HG02610 (cell line): ENCODE measurements around the gene EGFL7.

Experiments used
- ATAC-seq: cut with Tn5 transposase; IDR thresholded peaks from one replicate; pipeline ENCODE4 v1.9.1; 2021; ENCODE audit warnings: mild to moderate bottlenecking, moderate library complexity; ENCODE audit not compliant: unreplicated experiment

The EGFL7 gene

GRCh38 chr9:136643596-136644342 is 18.9 kb upstream of the EGFL7 start:
- ATAC-seq = no peak

GRCh38 chr9:136644343-136644592 is 18.4 kb upstream of the EGFL7 start:
- ATAC-seq = no peak

GRCh38 chr9:136644593-136645351 is 17.9 kb upstream of the EGFL7 start:
- no peak for ATAC-seq

GRCh38 chr9:136645352-136645902 is 17.3 kb upstream of the EGFL7 start:
- no peak for ATAC-seq

- ATAC-seq = no peak
These were observed 16.6 kb upstream of the EGFL7 start for GRCh38 chr9:136645903-136646754.

GRCh38 chr9:136646827-136647711 is 15.6 kb upstream of the EGFL7 start:
- ATAC-seq = no peak

GRCh38 chr9:136648751-136649150 is 14.0 kb upstream of the EGFL7 start:
- no peak for ATAC-seq

- no peak for ATAC-seq
These were observed 12.7 kb upstream of the EGFL7 start for GRCh38 chr9:136650021-136650420.

GRCh38 chr9:136650648-136651047 is 12.1 kb upstream of the EGFL7 start:
- no peak for ATAC-seq

GRCh38 chr9:136651860-136652259 is 10.9 kb upstream of the EGFL7 start:
- no peak for ATAC-seq

- ATAC-seq = no peak
These were observed 9.2 kb upstream of the EGFL7 start for GRCh38 chr9:136653323-136654079.

- no peak for ATAC-seq
These were observed 7.7 kb upstream of the EGFL7 start for GRCh38 chr9:136654820-136655535.

- no peak for ATAC-seq
These were observed 7.1 kb upstream of the EGFL7 start for GRCh38 chr9:136655536-136656182.

- ATAC-seq = no peak
These were observed 6.5 kb upstream of the EGFL7 start for GRCh38 chr9:136656183-136656738.

- ATAC-seq = no peak
These were observed 5.7 kb upstream of the EGFL7 start for GRCh38 chr9:136656795-136657611.

- no peak for ATAC-seq
These were observed 4.5 kb upstream of the EGFL7 start for GRCh38 chr9:136657974-136658848.
